NCI-H2107 treated with DMSO at 0.1 percent for 48 hours (cell line): ENCODE results near the gene ANGPTL1.
"Not testable (repeated sequence)": the region's sequence is repeated elsewhere in the genome, so short reads cannot be mapped to it uniquely, and the experiment has no call there.

Experiments
- DNase-seq: peaks from one replicate; lab custom pipeline; 2025; ENCODE audit not compliant: unreplicated experiment; lab: John Stamatoyannopoulos, UW

ANGPTL1 gene

GRCh38 chr1:178868706-178869105 is 2.2 kb downstream of the ANGPTL1 start:
- DNase-seq = no peak

GRCh38 chr1:178867670-178868069 is 3.2 kb downstream of the ANGPTL1 start:
- no peak for DNase-seq

GRCh38 chr1:178864326-178864725 is 6.6 kb downstream of the ANGPTL1 start:
- DNase-seq = no peak

- no peak for DNase-seq
Observed at GRCh38 chr1:178862864-178863263, 8.0 kb downstream of the ANGPTL1 start.

- DNase-seq = no peak
Observed at GRCh38 chr1:178862416-178862815, 8.5 kb downstream of the ANGPTL1 start.

- no peak for DNase-seq
Observed at GRCh38 chr1:178857126-178857525, 13.8 kb downstream of the ANGPTL1 start.

- no peak for DNase-seq
Observed at GRCh38 chr1:178849918-178850317, 21.0 kb downstream of the ANGPTL1 start.

GRCh38 chr1:178847919-178848318 is 23.0 kb downstream of the ANGPTL1 start:
- not testable (repeated sequence) for DNase-seq

- DNase-seq = no peak
Observed at GRCh38 chr1:178847396-178847849, 23.5 kb downstream of the ANGPTL1 start.

- no peak for DNase-seq
Observed at GRCh38 chr1:178846306-178846705, 24.6 kb downstream of the ANGPTL1 start.

GRCh38 chr1:178844436-178844835 is 26.4 kb downstream of the ANGPTL1 start:
- DNase-seq = no peak

GRCh38 chr1:178825167-178825566 is 45.7 kb downstream of the ANGPTL1 start:
- DNase-seq = no peak

- DNase-seq = no peak
Observed at GRCh38 chr1:178821134-178821866, 49.6 kb downstream of the ANGPTL1 start.

- no peak for DNase-seq
Observed at GRCh38 chr1:178819123-178819522, 51.8 kb downstream of the ANGPTL1 start.

- no peak for DNase-seq
Observed at GRCh38 chr1:178818416-178818815, 52.5 kb downstream of the ANGPTL1 start.

GRCh38 chr1:178810585-178810984 is 60.3 kb downstream of the ANGPTL1 start:
- DNase-seq = no peak

GRCh38 chr1:178808529-178808928 is 62.3 kb downstream of the ANGPTL1 start:
- no peak for DNase-seq

GRCh38 chr1:178806665-178807300 is 64.1 kb downstream of the ANGPTL1 start:
- no peak for DNase-seq

- no peak for DNase-seq
Observed at GRCh38 chr1:178802873-178803272, 68.0 kb downstream of the ANGPTL1 start.
